GM20431 (cell line): Measurements from ENCODE around the gene CCR5.
"Not testable (repeated sequence)": the region's sequence is repeated elsewhere in the genome, so short reads cannot be mapped to it uniquely, and the experiment has no call there.

Experiments used
- in situ Hi-C: fragments of 300-500 bp; cut with MseI, MboI; formaldehyde crosslinking; loops from one replicate; pipeline ENCODE4 v1.15.0; 2020; ENCODE audit warnings: low sequenced_read_pairs; ENCODE audit not compliant: unreplicated experiment

Gene CCR5

DNA sequence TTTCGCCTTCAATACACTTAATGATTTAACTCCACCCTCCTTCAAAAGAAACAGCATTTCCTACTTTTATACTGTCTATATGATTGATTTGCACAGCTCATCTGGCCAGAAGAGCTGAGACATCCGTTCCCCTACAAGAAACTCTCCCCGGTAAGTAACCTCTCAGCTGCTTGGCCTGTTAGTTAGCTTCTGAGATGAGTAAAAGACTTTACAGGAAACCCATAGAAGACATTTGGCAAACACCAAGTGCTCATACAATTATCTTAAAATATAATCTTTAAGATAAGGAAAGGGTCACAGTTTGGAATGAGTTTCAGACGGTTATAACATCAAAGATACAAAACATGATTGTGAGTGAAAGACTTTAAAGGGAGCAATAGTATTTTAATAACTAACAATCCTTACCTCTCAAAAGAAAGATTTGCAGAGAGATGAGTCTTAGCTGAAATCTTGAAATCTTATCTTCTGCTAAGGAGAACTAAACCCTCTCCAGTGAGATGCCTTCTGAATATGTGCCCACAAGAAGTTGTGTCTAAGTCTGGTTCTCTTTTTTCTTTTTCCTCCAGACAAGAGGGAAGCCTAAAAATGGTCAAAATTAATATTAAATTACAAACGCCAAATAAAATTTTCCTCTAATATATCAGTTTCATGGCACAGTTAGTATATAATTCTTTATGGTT is at the start of gene CCR5:
Gene CCR5, plus strand, starts transcription at position 108 of the 680 bp plus-strand sequence. CDS start 1,957 bp downstream, outside the sequence.
- in situ Hi-C loops: no loop called here

DNA sequence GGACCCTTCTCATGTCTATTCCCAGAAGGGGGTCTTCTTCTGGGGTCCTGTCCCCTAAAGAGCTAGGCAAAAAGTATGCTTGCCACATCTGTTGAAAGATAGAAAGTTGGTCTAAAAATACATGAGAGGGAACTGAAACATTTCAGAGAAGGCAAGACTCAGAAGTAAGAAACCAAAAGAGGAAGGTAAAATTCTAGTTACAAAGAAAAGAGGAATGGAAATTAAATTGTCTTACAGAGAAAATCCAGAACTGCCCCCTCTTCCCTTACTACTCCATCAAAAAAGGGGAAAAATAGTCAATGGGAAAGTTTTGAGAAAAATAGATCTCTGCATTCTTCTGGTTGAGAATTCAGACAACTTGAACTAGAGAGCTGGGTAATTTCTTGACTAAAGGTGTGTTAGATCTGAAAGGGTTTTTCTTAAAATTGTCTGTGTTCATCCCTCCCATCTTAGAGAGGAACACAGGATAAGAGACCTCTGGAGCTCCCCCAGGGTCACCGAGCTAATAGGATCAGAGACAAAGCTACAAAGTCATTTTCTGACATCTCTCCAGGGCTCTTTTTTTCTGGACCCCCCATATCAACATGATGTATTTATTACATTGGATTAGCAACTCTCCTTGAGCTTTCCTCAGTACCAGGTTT is 49.2 kb upstream of the CCR5 start:
- in situ Hi-C loops: no loop called here

DNA sequence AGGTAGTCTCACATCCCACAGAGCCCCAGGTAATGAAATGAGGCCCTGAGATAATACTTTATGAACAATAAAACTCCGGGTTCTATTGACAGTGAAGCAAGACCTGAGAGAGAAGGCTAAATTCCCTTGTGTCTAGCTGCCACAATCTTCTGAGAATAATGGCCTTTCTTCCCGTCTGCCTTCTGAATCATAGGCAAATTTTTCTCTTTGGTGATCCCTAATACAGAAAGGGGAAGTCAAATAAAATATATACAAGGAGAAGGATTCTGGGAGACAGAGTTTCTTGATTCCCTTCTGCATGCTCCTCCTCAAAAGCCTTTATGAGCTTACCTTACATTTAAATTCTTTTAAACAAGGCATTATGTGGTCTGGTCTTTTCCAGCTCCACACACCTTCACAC is 46.7 kb upstream of the CCR5 start:
- in situ Hi-C loops: no loop called here

DNA sequence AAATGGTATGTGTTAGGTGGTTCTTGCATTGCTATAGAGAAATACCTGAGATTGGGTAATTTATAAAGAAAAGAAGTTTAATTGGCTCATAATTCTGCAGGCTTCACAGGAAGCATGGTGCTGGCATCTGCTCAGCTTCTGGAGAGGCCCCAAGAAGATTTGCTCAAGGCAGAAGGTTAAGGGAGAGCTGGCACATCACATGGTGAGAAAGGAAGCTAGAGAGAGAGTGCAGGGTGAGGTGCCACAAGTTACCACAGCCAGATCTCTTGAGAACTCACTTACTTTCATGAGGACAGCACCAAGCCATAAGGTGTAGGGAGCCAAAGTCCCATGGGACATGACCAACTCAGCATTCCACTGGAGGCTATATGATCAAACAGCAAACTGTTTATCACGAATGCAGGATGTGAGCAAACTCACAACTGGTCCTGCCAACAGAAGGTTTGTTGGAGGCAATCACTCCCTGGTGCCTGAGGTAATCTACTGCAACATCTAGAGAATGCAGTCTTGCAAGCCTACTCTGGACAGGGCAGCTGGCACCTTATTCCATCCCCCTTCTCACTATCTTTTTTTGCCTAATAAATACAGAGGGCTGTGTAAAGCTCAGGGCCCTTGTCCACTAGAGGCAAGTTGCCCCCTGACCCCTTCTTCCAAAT is 45.0 kb upstream of the CCR5 start:
- in situ Hi-C loops: no loop called here

DNA sequence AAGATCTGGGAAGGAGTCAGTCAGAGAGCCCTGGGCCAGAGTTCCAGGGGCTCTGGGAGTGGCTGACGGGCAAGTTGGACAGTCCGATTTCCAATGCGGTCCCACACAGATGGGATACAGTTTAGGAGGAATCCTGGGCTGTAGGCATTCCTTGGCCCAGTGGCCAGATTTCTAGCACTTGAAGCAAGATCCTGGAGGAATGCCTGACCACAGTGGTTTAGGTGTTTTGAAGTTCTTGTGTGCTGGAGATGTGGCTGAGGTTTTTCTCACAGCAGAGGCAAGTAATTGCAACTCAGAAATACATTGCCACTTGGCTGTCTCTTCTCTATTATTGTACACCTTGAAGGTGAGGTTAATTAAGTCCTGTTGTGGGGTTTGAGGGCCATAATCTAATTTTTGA is 40.1 kb upstream of the CCR5 start:
- in situ Hi-C loops: not testable (repeated sequence)

DNA sequence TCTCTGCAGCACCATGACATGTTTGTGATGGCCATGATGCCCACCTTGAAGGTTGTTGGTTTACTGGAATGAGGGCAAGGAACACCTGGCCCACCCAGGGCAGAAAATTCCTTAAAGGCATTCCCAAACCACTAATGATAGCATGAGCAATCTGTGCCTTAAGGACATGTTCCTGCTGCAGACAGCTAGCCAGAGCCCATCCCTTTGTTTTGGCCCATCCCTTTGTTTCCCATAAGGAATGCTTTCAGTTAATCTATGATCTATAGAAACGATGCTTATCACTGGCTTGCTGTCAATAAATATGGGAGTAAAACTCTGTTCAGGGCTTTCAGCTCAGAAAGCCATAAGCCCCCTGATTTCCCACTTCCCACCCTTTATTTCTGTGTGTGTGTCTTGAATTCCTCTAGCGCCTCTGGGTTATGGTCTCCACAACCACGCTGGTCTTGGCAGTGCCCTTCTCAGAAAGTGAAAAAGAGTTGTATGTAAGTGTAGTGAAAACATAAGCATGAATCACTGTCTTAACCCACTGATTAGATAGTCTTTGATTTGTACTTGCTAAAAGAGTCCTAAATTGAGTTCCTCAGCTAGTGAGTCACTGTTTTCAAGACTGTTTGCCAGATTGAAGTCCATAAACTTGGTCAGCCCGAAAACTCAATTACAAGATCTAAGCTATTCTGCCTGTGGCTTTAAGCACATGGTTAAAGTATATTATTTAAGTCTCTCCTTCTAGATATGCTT is 35.8 kb upstream of the CCR5 start:
- in situ Hi-C loops: no loop called here

DNA sequence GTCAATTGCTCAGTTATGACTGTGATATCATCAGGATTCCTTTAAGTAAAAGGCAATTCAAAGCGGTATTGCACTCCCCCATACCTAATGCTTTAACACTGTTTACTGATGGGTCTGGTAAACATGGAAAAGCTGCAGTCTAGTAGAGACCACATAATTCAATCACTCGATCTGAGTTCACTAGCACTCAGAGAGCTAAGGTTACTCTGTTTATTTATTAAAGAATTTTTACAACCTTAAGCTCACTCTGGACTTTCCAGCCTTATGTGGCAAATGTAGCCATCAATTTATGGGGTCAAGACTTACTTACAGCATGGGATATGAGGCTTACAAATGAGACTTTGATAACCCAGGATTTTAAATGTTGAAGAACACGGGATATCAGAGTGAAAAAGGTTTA is 35.2 kb upstream of the CCR5 start:
- in situ Hi-C loops: no loop called here

DNA sequence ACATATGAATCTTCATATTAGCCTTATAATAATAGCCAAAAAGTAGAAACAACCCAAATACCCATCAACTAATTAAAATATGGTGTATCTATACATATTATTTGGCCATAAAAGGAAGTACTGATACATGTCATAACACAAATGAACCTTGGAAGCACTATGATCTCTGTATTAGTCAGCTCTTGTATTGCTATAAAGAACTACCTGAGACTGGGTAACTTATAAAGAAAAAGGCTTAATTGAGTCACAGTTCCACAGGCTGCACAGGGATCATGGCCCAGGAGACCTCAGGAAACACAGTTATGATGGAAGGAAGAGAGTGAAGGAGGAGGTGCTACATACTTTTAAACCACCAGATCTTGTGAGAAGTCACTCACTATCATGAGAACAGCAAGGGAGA is 32.8 kb upstream of the CCR5 start:
- in situ Hi-C loops: no loop called here

DNA sequence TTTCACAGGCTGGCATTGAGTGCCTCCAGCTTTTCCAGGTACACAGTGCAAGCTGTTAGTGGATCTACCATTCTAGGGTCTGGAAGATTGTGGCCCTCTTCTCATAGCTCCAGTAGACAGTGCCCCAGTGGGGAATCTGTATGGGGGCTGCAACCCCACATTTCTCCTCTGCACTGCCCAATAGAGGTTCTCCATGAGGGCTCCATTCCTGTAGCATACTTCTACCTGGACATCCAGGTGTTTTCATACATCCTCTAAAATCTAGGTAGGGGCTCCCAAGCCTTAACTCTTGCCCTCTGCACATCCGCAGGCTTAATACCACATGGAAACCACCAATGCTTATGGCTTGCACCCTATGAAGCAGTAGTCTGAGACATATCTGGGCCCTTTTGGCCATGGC is 31.9 kb upstream of the CCR5 start:
- in situ Hi-C loops: no loop called here

DNA sequence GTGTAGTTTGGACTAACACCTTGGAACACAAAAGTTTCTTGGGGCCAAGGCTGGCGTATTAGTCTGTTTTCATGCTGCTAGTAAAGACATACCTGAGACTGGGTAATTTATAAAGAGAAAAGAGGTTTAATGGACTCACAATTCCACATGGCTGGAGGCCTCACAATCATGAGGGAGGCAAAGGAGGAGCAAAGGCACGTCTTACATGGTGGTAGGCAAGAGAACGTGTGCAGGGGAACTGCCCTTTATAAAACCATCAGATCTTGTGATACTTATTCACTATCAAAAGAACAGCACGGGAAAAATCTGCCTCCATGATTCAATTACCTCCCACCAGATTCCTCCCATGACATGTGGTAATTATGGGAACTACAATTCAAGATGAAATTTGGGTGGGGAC is 26.3 kb upstream of the CCR5 start:
- in situ Hi-C loops: no loop called here

DNA sequence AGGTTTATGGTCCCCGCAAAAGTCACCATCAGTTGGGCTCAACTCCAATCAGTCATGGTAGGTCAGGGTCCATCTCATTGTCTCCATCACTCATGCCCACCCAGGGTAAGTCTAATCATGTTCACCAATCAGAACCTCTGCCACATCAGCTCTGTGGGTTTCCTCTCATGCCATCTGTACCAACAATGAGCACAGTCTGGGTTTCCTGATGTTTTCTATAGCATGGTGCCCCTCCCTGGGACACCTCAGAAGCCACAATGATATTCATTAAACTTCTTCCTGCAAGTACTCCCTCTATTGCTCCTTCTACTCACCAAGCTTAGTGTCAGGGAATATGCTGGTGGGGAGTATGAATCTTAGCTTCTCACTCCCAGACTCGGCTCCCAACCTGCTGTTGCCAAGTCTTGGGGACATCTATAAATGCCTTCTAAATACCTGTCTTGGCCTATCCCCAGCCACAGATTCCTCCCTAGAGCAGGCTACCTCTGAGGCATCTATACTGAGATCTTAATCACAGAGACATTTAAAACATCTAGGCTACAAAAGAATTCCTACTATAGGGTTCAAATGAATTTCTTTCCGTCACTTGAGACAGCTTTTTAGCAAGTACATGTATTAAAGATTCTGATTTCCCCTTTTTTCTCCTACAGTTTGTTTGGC is 21.8 kb upstream of the CCR5 start:
- in situ Hi-C loops: no loop called here

DNA sequence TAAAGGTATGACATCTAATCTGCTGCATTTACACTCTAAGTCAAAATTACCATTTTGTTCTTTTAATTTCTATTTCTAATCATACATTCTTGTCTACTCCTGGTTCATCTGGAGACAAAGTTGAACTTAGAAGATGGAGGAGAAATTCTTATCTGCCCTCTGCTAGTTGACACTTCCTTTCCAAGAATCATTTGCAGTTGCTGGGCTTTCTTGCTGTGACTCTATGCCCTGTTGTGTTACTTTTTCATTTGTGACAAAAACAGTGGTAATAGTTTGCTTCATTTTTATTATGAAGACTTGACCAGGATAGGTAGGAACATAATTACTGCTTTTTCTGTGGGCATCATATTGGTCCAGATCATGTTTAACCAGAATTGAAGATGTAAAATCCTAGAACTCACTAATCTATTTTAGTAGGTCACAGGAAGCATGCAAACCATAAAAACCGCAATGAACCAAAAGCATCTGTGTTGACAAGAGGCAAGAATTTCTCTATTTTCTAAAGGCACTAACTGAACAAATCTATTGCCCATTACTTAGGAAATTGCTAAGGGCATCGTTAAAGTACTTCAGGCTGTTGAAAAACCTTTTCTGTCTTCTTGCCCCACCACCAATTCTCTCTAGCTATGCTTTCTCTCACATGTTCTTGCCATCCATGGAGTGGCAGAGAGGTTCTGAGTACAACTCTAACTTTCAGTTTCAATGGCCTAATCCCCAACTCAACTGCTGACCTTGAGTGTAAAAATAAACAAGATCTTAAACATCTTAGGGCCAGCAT is 21.1 kb upstream of the CCR5 start:
- in situ Hi-C loops: no loop called here

DNA sequence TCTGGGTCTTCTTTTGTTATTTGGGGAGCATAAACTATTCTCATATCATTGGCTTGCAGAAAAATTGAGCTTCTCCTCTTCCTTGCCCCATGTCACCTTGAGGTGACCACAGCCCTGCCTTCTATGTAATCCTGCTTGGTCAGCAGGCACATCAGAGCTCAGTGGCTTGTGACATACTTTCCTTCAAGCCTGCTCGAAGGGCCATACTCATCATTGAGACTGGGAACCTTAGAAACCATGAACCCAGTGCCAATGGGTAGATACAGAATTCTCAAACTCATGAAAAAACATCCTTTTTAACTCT is 20.5 kb upstream of the CCR5 start:
- in situ Hi-C loops: no loop called here

DNA sequence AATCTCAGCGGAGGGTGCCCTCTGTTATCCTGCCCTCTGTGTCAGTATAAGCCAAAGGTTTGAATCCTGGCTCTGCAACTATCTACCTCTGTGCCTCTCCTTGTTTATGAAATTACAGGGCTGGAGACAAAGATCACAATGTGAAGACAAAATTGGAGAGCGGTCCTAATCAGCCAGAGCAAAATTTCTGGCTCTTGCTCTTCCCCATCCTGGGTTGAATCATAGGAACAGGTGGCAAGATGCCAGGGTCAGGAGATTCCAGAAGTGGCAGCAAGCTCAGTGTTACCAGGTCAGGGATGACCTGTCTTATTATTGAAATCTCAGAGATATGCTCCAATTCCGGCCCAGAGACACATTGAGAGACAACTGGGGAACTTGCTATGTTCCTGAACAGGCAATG is 19.1 kb upstream of the CCR5 start:
- in situ Hi-C loops: no loop called here

DNA sequence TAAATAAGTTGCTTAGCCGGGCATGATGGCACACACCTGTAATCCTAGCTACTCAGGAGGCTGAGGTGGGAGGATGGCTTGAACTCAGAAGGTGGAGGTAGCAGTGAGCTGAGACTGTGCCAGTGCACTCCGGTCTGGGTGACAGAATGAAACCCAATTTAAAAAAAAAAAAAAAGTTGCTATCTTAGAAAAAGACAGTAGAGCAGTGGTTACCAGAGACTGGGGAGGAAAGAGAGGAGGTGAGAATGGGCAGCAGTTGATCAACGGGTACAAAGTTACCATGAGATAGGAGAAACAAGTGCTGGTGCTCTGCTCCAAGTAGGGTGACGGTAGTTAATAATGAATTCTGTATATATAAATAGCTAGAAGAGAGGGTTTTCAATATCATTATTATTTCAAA is 17.7 kb upstream of the CCR5 start:
- in situ Hi-C loops: no loop called here

DNA sequence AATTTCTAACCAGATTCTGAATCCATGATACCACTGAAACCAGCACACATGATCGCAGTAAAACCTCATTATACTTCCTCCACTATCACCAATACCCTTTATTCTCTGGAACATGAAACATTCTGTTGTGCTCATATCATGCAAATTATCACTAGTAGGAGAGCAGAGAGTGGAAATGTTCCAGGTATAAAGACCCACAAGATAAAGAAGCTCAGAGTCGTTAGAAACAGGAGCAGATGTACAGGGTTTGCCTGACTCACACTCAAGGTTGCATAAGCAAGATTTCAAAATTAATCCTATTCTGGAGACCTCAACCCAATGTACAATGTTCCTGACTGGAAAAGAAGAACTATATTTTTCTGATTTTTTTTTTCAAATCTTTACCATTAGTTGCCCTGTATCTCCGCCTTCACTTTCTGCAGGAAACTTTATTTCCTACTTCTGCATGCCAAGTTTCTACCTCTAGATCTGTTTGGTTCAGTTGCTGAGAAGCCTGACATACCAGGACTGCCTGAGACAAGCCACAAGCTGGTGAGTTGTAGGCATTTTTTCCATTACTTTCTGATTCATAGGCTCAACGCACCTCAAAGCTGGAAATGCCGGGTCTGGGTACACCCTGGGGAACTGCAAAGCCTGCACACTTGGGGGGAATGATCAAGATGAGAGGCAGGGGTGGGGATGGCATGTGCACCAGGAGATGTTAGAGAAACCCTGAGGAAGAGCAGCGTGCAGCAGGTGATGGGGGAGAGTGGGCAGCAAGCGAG is 16.9 kb upstream of the CCR5 start, which contains the start of gene CCR2:
Gene CCR2, plus strand, starts transcription at position 465 of the 764 bp plus-strand sequence. CDS start 3,417 bp downstream, outside the sequence.
- in situ Hi-C loops: no loop called here

DNA sequence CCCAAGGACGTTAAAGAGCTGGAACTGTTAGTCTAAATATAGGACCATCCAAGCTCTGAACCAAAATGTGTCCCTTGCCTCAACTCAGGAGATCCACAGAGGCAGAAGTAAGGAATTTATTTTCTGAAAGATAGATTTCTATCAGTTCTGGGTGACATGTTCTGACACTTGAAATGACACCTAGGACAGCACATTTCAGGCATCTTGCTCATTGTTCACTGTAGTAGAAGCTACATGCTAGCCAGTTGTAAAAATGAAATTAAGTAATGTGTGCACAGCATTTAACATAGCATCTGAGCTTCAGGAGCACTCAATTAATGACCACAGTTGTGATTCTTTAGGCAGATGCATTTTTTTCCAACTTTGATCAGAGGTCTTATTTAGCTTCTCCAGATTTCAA is 16.3 kb upstream of the CCR5 start:
- in situ Hi-C loops: no loop called here

DNA sequence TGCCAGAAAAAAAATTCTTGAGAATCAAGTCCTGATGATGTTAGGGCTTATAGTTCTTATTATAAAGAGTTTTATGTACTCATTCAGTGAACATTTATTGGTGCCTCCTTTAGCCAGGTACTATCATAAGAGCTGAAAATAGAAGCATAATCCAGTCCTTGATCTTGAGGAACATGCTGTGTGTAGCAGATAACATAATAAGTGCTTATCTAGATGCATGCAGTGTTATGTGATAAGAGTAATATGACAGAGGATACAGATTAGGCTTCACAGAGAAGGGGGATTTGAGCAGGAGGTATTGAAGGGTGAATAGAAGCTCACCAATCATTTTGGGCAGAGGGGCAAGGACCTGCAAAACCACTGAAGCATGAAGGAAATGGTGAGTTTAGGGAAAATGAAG is 15.8 kb upstream of the CCR5 start:
- in situ Hi-C loops: no loop called here

DNA sequence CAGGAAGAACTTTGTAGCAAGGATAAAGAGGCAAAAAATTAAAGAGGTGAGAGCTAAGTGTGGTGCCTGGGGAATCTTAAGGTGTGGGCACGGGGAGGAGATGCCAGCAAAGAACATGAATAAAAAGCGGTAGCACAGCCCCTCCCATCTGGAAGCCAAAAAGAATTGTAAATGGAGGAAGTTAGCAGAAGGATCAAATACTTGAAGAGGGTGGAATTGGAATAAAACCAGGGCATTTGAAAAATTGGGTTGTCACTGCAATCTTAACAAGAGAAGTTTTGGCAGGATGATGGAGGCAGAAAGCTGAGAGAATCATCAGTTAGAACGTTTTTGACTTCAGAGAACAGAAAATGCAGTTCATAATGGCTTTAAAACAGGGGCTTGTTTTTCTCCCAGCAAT is 14.5 kb upstream of the CCR5 start:
- in situ Hi-C loops: no loop called here
